Measurements from ENCODE around the gene TFAP2B.

DNA sequence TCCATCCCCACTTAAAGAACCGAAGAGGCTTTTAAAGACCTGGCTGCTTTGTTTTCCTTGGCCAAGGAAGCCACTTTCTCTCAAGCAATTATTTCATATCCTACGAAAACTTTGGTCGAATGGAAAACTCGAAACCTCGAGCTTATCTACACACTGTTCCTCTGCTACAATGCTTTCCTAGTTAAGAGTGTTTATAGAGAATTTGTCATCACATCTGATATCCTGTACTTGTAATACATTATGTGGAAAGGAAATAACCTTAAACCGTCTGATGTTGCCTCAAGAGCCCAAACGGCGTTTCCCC, 28.1 kb downstream of the TFAP2B start:
- TF ChIP-seq, protein P1, sequence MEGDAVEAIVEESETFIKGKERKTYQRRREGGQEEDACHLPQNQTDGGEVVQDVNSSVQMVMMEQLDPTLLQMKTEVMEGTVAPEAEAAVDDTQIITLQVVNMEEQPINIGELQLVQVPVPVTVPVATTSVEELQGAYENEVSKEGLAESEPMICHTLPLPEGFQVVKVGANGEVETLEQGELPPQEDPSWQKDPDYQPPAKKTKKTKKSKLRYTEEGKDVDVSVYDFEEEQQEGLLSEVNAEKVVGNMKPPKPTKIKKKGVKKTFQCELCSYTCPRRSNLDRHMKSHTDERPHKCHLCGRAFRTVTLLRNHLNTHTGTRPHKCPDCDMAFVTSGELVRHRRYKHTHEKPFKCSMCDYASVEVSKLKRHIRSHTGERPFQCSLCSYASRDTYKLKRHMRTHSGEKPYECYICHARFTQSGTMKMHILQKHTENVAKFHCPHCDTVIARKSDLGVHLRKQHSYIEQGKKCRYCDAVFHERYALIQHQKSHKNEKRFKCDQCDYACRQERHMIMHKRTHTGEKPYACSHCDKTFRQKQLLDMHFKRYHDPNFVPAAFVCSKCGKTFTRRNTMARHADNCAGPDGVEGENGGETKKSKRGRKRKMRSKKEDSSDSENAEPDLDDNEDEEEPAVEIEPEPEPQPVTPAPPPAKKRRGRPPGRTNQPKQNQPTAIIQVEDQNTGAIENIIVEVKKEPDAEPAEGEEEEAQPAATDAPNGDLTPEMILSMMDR (IDR thresholded peaks at IDR 0.05) = no peak
- TF ChIP-seq POLR2A (IDR thresholded peaks at IDR 0.05) = no peak

Data from vagina (tissue), 2 donors.